RWPE2 (cell line): ENCODE results near the gene PCYT1A.

ENCODE experiments used
- ATAC-seq: fragments of 200-7000 bp; cut with Tn5 transposase; 3 replicates; pipeline ENCODE4 v1.9.1; 2021; ENCODE audit warnings: low read depth
- DNase-seq: peaks from one replicate; pipeline ENCODE4 v3.0.0-alpha.2; 2020; ENCODE audit warnings: low spot score
- H3K27ac ChIP-seq: fragments of 450-650 bp; 2 replicates; pipeline ENCODE4 v1.5.1; 2017; ENCODE audit warnings: mild to moderate bottlenecking; ENCODE audit not compliant: poor library complexity, severe bottlenecking
- H3K27me3 ChIP-seq: fragments of 250-450 bp; sonication (Bioruptor Pico); 2 replicates; pipeline ENCODE4 v1.5.1; 2021; ENCODE audit warnings: mild to moderate bottlenecking, moderate library complexity; ENCODE audit not compliant: insufficient read depth, poor library complexity, severe bottlenecking
- H3K36me3 ChIP-seq: fragments of 250-450 bp; sonication (Bioruptor Pico); 2 replicates; pipeline ENCODE4 v1.5.1; 2020; ENCODE audit warnings: low read depth, mild to moderate bottlenecking, moderate library complexity
- H3K4me1 ChIP-seq: fragments of 250-450 bp; sonication (Bioruptor Pico); 2 replicates; pipeline ENCODE4 v1.5.1; 2021; ENCODE audit warnings: mild to moderate bottlenecking, moderate library complexity; ENCODE audit not compliant: insufficient read depth, poor library complexity, severe bottlenecking
- H3K4me3 ChIP-seq: fragments of 250-450 bp; sonication (Bioruptor Pico); 2 replicates; pipeline ENCODE4 v1.5.1; 2021; ENCODE audit warnings: mild to moderate bottlenecking, moderate library complexity; ENCODE audit not compliant: severe bottlenecking
- H3K9me3 ChIP-seq: fragments of 250-450 bp; sonication (Bioruptor Pico); 2 replicates; pipeline ENCODE4 v1.5.1; 2021; ENCODE audit warnings: mild to moderate bottlenecking, moderate library complexity; ENCODE audit not compliant: severe bottlenecking
- CTCF ChIP-seq: fragments of 450-650 bp; IDR thresholded peaks from one replicate; pipeline ENCODE4 v1.5.1; 2017; ENCODE audit warnings: mild to moderate bottlenecking, moderate library complexity; ENCODE audit not compliant: poor library complexity, severe bottlenecking

PCYT1A gene

GRCh38 chr3:196288141-196288460 is 575 bp upstream of the PCYT1A start:
- 0 out of 2 replicates have a peak, but pooled peaks cover 4% of the 10 kb centered on the region for H3K36me3 ChIP-seq
- H3K4me1 ChIP-seq = peaks cover 5% of the 10 kb centered on the region
- no peaks in the 10 kb centered on the region for H3K27me3 ChIP-seq
- no peak for TF ChIP-seq CTCF
- ATAC-seq (no peak), DNase-seq (no peak)
- H3K4me3 ChIP-seq = peak overlapping the region; percentile 57
- H3K9me3 ChIP-seq = no peaks in the 10 kb centered on the region
- H3K27ac ChIP-seq = peak overlapping the region; percentile 83

GRCh38 chr3:196287090-196287439 is 461 bp downstream of the PCYT1A start:
- H3K4me3 ChIP-seq = peak overlapping the region; percentile 57
- peaks cover 5% of the 10 kb centered on the region for H3K4me1 ChIP-seq
- no peaks in the 10 kb centered on the region for H3K9me3 ChIP-seq
- H3K27me3 ChIP-seq = no peaks in the 10 kb centered on the region
- 0 out of 2 replicates have a peak, but pooled peaks cover 8% of the 10 kb centered on the region for H3K36me3 ChIP-seq
- TF ChIP-seq CTCF = peak; percentile 7
- H3K27ac ChIP-seq = peak overlapping the region; percentile 83
- ATAC-seq (peak; percentile 6; the same call in 1 of the 3 replicates), DNase-seq (no peak)

- no peak for TF ChIP-seq CTCF
- Histone ChIP-seq H3K27me3 (no peaks in the 10 kb centered on the region), H3K36me3 (0 out of 2 replicates have a peak, but pooled peaks cover 10% of the 10 kb centered on the region), H3K4me1 (peaks cover 13% of the 10 kb centered on the region), H3K27ac (no peak overlapping the region), H3K4me3 (no peak overlapping the region), H3K9me3 (no peaks in the 10 kb centered on the region)
- no peak for DNase-seq
- no peak for ATAC-seq
These were observed 3.1 kb downstream of the PCYT1A start for GRCh38 chr3:196284396-196284795.

GRCh38 chr3:196281962-196282361 is 5.6 kb downstream of the PCYT1A start:
- H3K27me3 ChIP-seq = no peaks in the 10 kb centered on the region
- H3K4me3 ChIP-seq = no peak overlapping the region
- H3K27ac ChIP-seq = peak overlapping the region; percentile 89
- no peak for TF ChIP-seq CTCF
- no peak for ATAC-seq
- no peaks in the 10 kb centered on the region for H3K9me3 ChIP-seq
- 0 out of 2 replicates have a peak, but pooled peaks cover 10% of the 10 kb centered on the region for H3K36me3 ChIP-seq
- DNase-seq = no peak
- H3K4me1 ChIP-seq = peaks cover 23% of the 10 kb centered on the region

GRCh38 chr3:196280689-196281440 is 6.7 kb downstream of the PCYT1A start:
- no peak overlapping the region for H3K4me3 ChIP-seq
- 0 out of 2 replicates have a peak, but pooled peaks cover 10% of the 10 kb centered on the region for H3K36me3 ChIP-seq
- H3K27ac ChIP-seq = peak overlapping the region; percentile 89
- ATAC-seq = no peak
- no peaks in the 10 kb centered on the region for H3K9me3 ChIP-seq
- H3K27me3 ChIP-seq = no peaks in the 10 kb centered on the region
- peaks cover 18% of the 10 kb centered on the region for H3K4me1 ChIP-seq
- no peak for DNase-seq
- TF ChIP-seq CTCF = no peak
